Keratinocyte (primary cell): ENCODE measurements around the gene GNA15.

Experiments used
- CTCF ChIP-seq, 3 experiments: IDR thresholded peaks in 1 of 3; conservative IDR thresholded peaks in 1 of 3; optimal IDR thresholded peaks in 1 of 3; 2 replicates in 2 of 3; 3 replicates in 1 of 3; pipeline versions ENCODE3 to v1.5.1; 2011; ENCODE audit warnings: low read length in 3 of 3, mild to moderate bottlenecking in 3 of 3, moderate library complexity in 2 of 3, control low read depth in 1 of 3, inconsistent platforms in 1 of 3; ENCODE audit not compliant: insufficient read depth in 2 of 3; ENCODE audit errors: extremely low read depth in 1 of 3
- EZH2 ChIP-seq: IDR thresholded peaks from one replicate; pipeline ENCODE4 v1.6.1; 2012; ENCODE audit warnings: inconsistent platforms, mild to moderate bottlenecking, low read length, moderate library complexity

- TF ChIP-seq CTCF (optimal IDR thresholded peaks at IDR 0.05 in 1 of 3, IDR thresholded peaks at IDR 0.05 in 1 of 3, conservative IDR thresholded peaks at IDR 0.05 in 1 of 3; ENCODE audit: extremely low read depth in 1 of 3, insufficient read depth in 2 of 3, low read length in 3 of 3), result no peak
- TF ChIP-seq EZH2, result no peak
These were observed 68.2 kb downstream of the GNA15 start for GRCh38 chr19:3203805-3204645.
